Gastroesophageal sphincter (tissue), 3 donors: ENCODE data around the gene ZNF212.

ENCODE experiments used
- EP300 ChIP-seq: sonication (generic); formaldehyde crosslinking; IDR thresholded peaks from one replicate; pipeline ENCODE4 v1.6.1; 2017; ENCODE audit warnings: antibody characterized with exemption, mild to moderate bottlenecking
- POLR2A ChIP-seq, 2 donors: fragments of 450-650 bp; IDR thresholded peaks; one replicate each; pipeline ENCODE4 v1.6.1; 2017; ENCODE audit warnings: antibody characterized with exemption in 2 of 2, mild to moderate bottlenecking in 2 of 2, moderate library complexity in 1 of 2
- POLR2AphosphoS5 ChIP-seq: sonication (generic); formaldehyde crosslinking; IDR thresholded peaks from one replicate; pipeline ENCODE4 v1.6.1; 2017; ENCODE audit warnings: antibody characterized with exemption
- TF ChIP-seq, protein P1 (sequence below), 4 experiments: fragments of 200-600 bp in 2 of 4; fragments of 450-650 bp in 2 of 4; sonication (generic) in 1 of 4; IDR thresholded peaks; one replicate each; pipeline ENCODE4 v1.5.1; 2017 to 2019; ENCODE audit warnings: antibody characterized with exemption in 4 of 4, mild to moderate bottlenecking in 2 of 4, moderate library complexity in 2 of 4

DNA sequence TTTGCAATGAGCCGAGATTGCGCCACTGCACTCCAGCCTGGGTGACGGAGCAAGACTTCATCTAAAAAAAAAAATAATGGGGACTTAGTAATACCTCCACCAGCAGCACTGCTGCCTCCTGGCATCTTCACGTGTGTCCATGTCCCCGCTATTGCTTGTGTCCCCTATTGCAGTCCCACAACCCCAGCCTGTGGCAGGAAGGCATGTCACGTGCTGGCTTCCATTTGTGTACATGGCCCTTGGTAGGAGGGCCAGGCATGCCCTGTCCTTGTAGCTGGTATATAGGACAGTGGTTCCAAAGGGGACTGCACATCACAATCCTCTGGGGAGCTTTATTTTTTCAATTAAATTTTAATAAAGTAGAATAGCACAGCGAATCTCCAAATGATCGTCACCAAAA, 28.3 kb downstream of the ZNF212 start:
- TF ChIP-seq, protein P1, sequence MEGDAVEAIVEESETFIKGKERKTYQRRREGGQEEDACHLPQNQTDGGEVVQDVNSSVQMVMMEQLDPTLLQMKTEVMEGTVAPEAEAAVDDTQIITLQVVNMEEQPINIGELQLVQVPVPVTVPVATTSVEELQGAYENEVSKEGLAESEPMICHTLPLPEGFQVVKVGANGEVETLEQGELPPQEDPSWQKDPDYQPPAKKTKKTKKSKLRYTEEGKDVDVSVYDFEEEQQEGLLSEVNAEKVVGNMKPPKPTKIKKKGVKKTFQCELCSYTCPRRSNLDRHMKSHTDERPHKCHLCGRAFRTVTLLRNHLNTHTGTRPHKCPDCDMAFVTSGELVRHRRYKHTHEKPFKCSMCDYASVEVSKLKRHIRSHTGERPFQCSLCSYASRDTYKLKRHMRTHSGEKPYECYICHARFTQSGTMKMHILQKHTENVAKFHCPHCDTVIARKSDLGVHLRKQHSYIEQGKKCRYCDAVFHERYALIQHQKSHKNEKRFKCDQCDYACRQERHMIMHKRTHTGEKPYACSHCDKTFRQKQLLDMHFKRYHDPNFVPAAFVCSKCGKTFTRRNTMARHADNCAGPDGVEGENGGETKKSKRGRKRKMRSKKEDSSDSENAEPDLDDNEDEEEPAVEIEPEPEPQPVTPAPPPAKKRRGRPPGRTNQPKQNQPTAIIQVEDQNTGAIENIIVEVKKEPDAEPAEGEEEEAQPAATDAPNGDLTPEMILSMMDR (IDR thresholded peaks at IDR 0.05): no peak
- TF ChIP-seq POLR2A (IDR thresholded peaks at IDR 0.05): no peak
- no peak for TF ChIP-seq POLR2AphosphoS5
- TF ChIP-seq EP300: no peak
